Omental fat pad (tissue), 4 donors: ENCODE measurements around the gene SBF1. TPM values are rescaled to one million over a fixed set of nuclear protein-coding genes. Genes with fewer than 3 reads are reported as not detected.
"Not testable (repeated sequence)": the region's sequence is repeated elsewhere in the genome, so short reads cannot be mapped to it uniquely, and the experiment has no call there.

Source experiments
- ATAC-seq: fragments of 150-250 bp; one replicate; pipeline ENCODE4 v1.9.1; 2016; ENCODE audit warnings: mild to moderate bottlenecking, moderate library complexity; ENCODE audit not compliant: low FRiP score
- DNase-seq: peaks from one replicate; pipeline ENCODE4 v3.0.0-alpha.2; 2019; ENCODE audit warnings: low spot score
- CTCF ChIP-seq, 3 donors: fragments of 450-650 bp; IDR thresholded peaks; one replicate each; pipeline ENCODE4 v1.5.1; 2016 to 2017; ENCODE audit warnings: antibody characterized with exemption in 3 of 3, mild to moderate bottlenecking in 3 of 3, moderate library complexity in 2 of 3
- total RNA-seq, 4 donors: library from RNA; depleted of rRNA; stranded (reverse); fragments of >200 nt; gene quantifications; one replicate each; pipeline ENCODE4 v1.1.0, GENCODE V29; 2016

Gene SBF1
- total RNA-seq, 4 donors from 2014 or later = 37.5 to 66.8 (median 43.8) TPM

- no peak for ATAC-seq
- no peak for DNase-seq
- TF ChIP-seq CTCF (IDR thresholded peaks at IDR 0.05) = no peak
These were observed 46.9 kb upstream of the SBF1 start for GRCh38 chr22:50521710-50522109.

GRCh38 chr22:50520826-50521453 lies 46.1 kb upstream of the SBF1 start:
- TF ChIP-seq CTCF (IDR thresholded peaks at IDR 0.05) = no peak
- DNase-seq (no peak), ATAC-seq (no peak)

GRCh38 chr22:50520184-50520583 lies 45.3 kb upstream of the SBF1 start:
- ATAC-seq, DNase-seq: not testable (repeated sequence)

- TF ChIP-seq CTCF (IDR thresholded peaks at IDR 0.05) = no peak
- DNase-seq (no peak), ATAC-seq (no peak)
These were observed 44.3 kb upstream of the SBF1 start for GRCh38 chr22:50519151-50519550.

- DNase-seq (no peak), ATAC-seq (no peak)
These were observed 43.8 kb upstream of the SBF1 start for GRCh38 chr22:50518606-50519005.

GRCh38 chr22:50517495-50518260 lies 42.8 kb upstream of the SBF1 start:
- no peak for TF ChIP-seq CTCF (IDR thresholded peaks at IDR 0.05)
- no peak for ATAC-seq
- DNase-seq = no peak

More at GRCh38 chr22:50518606-50519005, 43.8 kb upstream of the SBF1 start:
- TF ChIP-seq CTCF (IDR thresholded peaks at IDR 0.05) = no peak

- ATAC-seq (no peak), DNase-seq (no peak)
- no peak for TF ChIP-seq CTCF (IDR thresholded peaks at IDR 0.05)
These were observed 42.1 kb upstream of the SBF1 start for GRCh38 chr22:50516891-50517290.
